Nephron progenitor cell (in vitro differentiated cells): ENCODE measurements around the gene ARMC9.
"Not testable (repeated sequence)": the region's sequence is repeated elsewhere in the genome, so short reads cannot be mapped to it uniquely, and the experiment has no call there.

Source experiments
- DNase-seq: peaks from one replicate; pipeline ENCODE4 v3.0.0; 2021
- H3K27ac Mint-ChIP-seq: 2 replicates; pipeline ENCODE4 v1.8.0; 2021; ENCODE audit warnings: mild to moderate bottlenecking, moderate library complexity, mixed read lengths
- H3K27me3 Mint-ChIP-seq: 2 replicates; pipeline ENCODE4 v1.8.0; 2021; ENCODE audit warnings: mild to moderate bottlenecking, low read depth, mixed read lengths; ENCODE audit not compliant: poor library complexity
- H3K36me3 Mint-ChIP-seq: 2 replicates; pipeline ENCODE4 v1.8.0; 2021; ENCODE audit warnings: low read depth, mixed read lengths
- H3K4me1 Mint-ChIP-seq: 2 replicates; pipeline ENCODE4 v1.8.0; 2021; ENCODE audit warnings: mixed read lengths
- H3K4me3 Mint-ChIP-seq: 2 replicates; pipeline ENCODE4 v1.8.0; 2021; ENCODE audit warnings: mild to moderate bottlenecking, moderate library complexity, mixed read lengths
- H3K9me3 Mint-ChIP-seq: 2 replicates; pipeline ENCODE4 v1.8.0; 2021; ENCODE audit warnings: mild to moderate bottlenecking, moderate library complexity, mixed read lengths
- CTCF ChIP-seq: fragments of 200-600 bp; sonication (generic); IDR thresholded peaks from 2 replicates; pipeline ENCODE4 v1.5.0; 2021; ENCODE audit warnings: antibody characterized with exemption

Gene ARMC9

GRCh38 chr2:231190531-231191197, 7.8 kb upstream of the ARMC9 start:
- H3K36me3 Mint-ChIP-seq: no peaks in the 10 kb centered on the region
- H3K9me3 Mint-ChIP-seq: no peaks in the 10 kb centered on the region
- peaks cover 23% of the 10 kb centered on the region for H3K27me3 Mint-ChIP-seq
- H3K27ac Mint-ChIP-seq: no peak overlapping the region
- peak; percentile 30 for DNase-seq
- no peak overlapping the region for H3K4me3 Mint-ChIP-seq
- TF ChIP-seq CTCF: no peak
- H3K4me1 Mint-ChIP-seq: peaks cover 34% of the 10 kb centered on the region

GRCh38 chr2:231191896-231192872, 6.2 kb upstream of the ARMC9 start:
- peaks cover 4% of the 10 kb centered on the region for H3K36me3 Mint-ChIP-seq
- peak overlapping the region; percentile 45 for H3K27ac Mint-ChIP-seq
- H3K4me1 Mint-ChIP-seq: peaks cover 37% of the 10 kb centered on the region
- TF ChIP-seq CTCF: peak; percentile 58
- peak overlapping the region; percentile 19 for H3K4me3 Mint-ChIP-seq
- peak; percentile 71 for DNase-seq
- H3K9me3 Mint-ChIP-seq: peaks cover 9% of the 10 kb centered on the region
- H3K27me3 Mint-ChIP-seq: peaks cover 33% of the 10 kb centered on the region

GRCh38 chr2:231193216-231193615, 5.2 kb upstream of the ARMC9 start:
- TF ChIP-seq CTCF: no peak

GRCh38 chr2:231196592-231196991, 1.8 kb upstream of the ARMC9 start:
- no peak for DNase-seq
- H3K27ac Mint-ChIP-seq: no peak overlapping the region
- H3K36me3 Mint-ChIP-seq: peaks cover 14% of the 10 kb centered on the region
- peaks cover 49% of the 10 kb centered on the region for H3K4me1 Mint-ChIP-seq
- peaks cover 12% of the 10 kb centered on the region for H3K9me3 Mint-ChIP-seq
- TF ChIP-seq CTCF: no peak
- peak overlapping the region; percentile 57 for H3K4me3 Mint-ChIP-seq
- H3K27me3 Mint-ChIP-seq: peaks cover 20% of the 10 kb centered on the region

More at GRCh38 chr2:231193216-231193615, 5.2 kb upstream of the ARMC9 start:
- H3K36me3 Mint-ChIP-seq: peaks cover 4% of the 10 kb centered on the region
- DNase-seq: no peak
- H3K4me3 Mint-ChIP-seq: no peak overlapping the region
- H3K27ac Mint-ChIP-seq: no peak overlapping the region
- peaks cover 28% of the 10 kb centered on the region for H3K27me3 Mint-ChIP-seq
- H3K4me1 Mint-ChIP-seq: peaks cover 39% of the 10 kb centered on the region
- H3K9me3 Mint-ChIP-seq: peaks cover 12% of the 10 kb centered on the region

- Mint-ChIP-seq H3K27me3 (peaks cover 20% of the 10 kb centered on the region), H3K4me3 (peak overlapping the region; percentile 97), H3K4me1 (peaks cover 46% of the 10 kb centered on the region), H3K36me3 (peaks cover 18% of the 10 kb centered on the region), H3K9me3 (peaks cover 12% of the 10 kb centered on the region)
- H3K27ac Mint-ChIP-seq, DNase-seq: not testable (repeated sequence)
Measured at GRCh38 chr2:231197196-231197595, 1.2 kb upstream of the ARMC9 start.

- TF ChIP-seq CTCF: no peak
- Mint-ChIP-seq H3K36me3 (peaks cover 24% of the 10 kb centered on the region), H3K9me3 (peaks cover 16% of the 10 kb centered on the region), H3K27ac (peak overlapping the region; percentile 92), H3K27me3 (peaks cover 18% of the 10 kb centered on the region), H3K4me1 (peaks cover 40% of the 10 kb centered on the region), H3K4me3 (peak overlapping the region; percentile 97)
- DNase-seq: no peak
Measured at GRCh38 chr2:231197706-231198290, 633 bp upstream of the ARMC9 start.
